AG09319 (cell line): ENCODE results near the gene RAB40B.

Experiments
- DNase-seq: peaks from one replicate; pipeline ENCODE4 v3.0.0-alpha.2; 2010; ENCODE audit warnings: low read depth; ENCODE audit errors: extremely low read depth
- TF ChIP-seq, protein P1 (sequence below): IDR thresholded peaks from 2 replicates; pipeline ENCODE4 v1.5.1; 2011; ENCODE audit warnings: low read depth, mild to moderate bottlenecking, inconsistent platforms, low read length, moderate library complexity

RAB40B gene

DNA sequence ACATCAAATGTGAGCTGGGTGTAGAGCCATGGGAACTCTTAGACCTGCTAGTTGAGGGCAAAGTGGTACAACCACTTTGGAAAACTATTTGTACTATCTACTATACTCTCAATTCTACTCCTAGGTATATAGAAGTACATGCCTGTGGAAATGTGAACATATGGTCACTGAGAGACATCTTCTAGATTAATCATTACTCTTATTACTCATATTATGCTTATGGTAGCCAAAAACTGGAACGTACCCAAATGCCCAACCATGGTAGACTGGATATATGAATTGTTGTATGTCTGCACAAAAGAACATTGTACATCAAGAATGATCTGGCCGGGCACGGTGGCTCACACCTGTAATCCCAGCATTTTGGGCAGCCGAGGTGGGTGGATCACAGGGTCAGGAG lies 53.0 kb downstream of the RAB40B start:
- no peak for DNase-seq
- TF ChIP-seq, protein P1, sequence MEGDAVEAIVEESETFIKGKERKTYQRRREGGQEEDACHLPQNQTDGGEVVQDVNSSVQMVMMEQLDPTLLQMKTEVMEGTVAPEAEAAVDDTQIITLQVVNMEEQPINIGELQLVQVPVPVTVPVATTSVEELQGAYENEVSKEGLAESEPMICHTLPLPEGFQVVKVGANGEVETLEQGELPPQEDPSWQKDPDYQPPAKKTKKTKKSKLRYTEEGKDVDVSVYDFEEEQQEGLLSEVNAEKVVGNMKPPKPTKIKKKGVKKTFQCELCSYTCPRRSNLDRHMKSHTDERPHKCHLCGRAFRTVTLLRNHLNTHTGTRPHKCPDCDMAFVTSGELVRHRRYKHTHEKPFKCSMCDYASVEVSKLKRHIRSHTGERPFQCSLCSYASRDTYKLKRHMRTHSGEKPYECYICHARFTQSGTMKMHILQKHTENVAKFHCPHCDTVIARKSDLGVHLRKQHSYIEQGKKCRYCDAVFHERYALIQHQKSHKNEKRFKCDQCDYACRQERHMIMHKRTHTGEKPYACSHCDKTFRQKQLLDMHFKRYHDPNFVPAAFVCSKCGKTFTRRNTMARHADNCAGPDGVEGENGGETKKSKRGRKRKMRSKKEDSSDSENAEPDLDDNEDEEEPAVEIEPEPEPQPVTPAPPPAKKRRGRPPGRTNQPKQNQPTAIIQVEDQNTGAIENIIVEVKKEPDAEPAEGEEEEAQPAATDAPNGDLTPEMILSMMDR: no peak

DNA sequence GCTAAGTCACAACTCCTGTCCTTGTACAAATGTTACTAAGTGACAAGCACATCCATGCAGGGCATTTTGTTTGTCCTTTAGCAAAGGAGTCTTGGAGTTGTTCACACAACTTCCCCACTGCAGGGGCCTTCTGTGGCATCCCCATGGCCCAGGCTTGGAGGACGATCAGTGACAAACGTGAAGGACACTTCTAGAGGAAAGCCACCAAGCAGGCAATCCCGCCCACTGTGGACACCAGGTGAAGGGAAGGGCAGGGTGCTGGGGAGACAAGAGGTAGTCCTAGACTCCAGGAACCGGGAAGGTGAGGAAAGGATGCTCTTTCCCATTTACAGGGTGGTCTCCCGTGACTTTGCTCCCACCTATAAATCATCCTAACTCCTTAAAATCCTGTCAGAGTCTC lies 54.4 kb downstream of the RAB40B start:
- no peak for DNase-seq
- TF ChIP-seq, protein P1: no peak

DNA sequence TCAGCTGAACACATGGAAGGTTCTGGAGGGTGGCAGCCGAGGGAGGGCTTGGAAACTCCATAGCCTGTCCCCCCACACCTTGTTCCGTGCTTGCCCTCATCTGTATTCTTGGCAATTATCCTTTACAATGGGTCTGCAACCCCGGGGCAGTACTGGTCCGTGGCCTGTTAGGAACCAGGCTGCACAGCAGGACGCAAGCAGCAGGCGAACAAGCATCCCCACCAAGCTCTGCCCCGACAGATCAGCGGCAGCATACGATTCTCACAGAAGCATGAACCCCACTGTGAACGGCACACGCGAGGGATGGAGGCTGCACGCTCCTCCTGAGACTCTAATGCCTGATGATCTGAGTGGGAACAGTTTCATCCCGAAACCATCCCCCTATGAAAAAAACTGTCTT lies 56.5 kb downstream of the RAB40B start:
- TF ChIP-seq, protein P1: no peak

DNA sequence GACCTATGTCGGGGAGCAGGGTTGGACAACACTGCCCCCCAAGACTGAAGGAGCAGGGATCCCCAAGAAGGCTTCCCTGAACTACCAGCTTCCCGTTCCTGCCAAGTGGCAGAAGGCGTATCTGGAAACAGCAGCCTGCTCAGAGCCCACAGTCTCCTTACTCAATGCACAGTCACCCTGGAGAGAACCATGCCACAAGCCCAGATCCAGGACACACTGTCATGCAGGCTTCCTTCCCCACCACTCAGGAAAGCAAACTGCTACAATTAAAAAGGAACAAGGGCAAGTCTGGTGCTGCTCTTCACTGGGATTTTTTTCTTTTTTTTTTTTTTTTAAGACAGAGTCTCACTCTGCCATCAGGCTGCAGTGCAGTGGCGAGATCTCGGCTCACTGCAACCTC lies 58.5 kb downstream of the RAB40B start:
- TF ChIP-seq, protein P1: no peak
- no peak for DNase-seq

More for the DNA sequence above, 56.5 kb downstream of the RAB40B start:
- DNase-seq: no peak

DNA sequence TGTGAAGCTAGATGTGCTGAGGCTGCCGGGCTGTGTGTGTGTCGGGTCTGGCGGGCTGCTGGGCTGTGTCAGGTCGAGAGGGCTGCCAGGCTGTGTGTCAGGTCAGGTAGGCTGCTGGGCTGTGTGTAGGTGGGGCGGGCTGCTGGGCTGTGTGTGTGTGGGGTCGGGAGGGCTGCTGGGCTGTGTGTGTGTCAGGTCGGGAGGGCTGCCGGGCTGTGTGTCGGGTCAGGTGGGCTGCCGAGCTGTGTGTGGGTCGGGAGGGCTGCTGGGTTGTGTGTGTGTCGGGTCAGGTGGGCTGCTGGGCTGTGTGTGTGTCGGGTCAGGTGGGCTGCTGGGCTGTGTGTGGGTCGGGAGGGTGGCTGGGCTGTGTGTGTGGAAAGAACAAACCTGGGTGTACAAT lies 58.9 kb downstream of the RAB40B start:
- TF ChIP-seq, protein P1: no peak

DNA sequence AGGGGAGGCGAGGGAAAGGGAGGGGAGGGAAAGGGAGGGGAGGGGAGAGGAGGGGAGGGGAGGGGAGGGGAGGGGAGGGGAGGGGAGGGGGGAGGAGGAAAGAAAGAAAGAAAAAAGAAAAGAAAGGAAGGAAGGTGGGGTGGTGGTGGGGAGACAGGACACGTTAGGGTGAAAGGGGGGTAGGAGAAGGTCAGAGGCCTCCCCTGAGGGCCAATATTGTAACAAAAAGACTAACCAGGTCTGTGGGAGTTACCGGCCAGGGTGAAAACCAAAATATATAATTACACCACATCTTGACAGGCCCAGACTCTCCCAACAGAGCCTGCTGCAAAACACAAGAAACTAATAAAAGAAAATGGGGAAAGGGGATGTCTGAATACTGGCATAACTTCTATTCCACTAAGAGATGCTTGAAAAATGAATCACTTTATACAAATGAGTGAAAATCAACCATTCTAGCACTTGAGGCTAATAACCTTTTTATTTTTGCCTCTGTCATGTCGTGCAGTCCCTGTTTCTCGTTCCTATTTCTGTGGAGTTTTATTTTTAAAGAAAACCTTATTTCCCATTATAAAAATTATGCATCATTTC lies 60.2 kb downstream of the RAB40B start:
- TF ChIP-seq, protein P1: no peak
- no peak for DNase-seq

More for the DNA sequence above, 58.9 kb downstream of the RAB40B start:
- no peak for DNase-seq

DNA sequence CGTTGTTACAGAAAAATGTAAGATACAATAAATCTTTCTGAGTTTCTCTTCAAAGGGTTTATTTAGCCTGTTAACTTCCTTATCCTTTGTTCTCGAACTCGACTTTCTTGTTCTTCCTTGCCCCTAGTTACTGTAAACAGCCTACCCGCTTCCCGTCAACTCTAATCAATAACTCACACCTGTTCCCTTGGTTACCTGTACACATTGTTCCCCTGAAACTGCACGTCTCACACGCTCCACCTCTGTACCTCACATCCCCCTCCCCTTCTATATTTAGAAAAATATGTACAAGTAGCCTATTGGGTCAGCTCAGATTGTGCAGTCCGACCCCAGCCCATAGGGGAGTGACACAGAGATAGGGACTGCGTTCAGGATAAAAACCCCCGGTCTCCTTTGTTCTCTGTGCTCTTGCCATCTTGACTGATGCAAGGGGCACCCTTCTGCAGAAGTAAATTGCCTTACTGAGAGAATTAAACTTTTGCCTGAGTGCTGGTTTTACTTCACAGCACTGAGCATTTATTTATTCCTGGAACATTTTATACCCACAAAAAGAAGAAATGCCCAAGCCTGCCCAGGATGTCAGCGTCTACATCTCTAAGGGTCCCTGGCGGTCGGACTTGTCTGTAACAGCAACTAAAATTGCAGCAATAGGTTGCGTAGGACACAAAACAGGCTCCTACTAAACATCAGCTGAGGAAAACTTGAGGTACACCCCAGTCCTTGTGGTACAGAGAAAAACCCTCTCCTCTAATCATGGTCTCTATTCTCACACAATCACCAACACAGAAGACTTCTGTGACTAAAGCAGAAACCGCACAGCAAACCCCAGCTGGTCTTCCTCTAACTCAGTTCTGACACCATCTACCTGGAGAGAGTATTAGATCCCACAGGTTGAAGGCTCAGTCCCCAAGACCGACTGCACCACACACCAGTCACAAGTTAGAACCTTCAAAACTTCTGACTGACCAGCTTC lies 61.6 kb downstream of the RAB40B start:
- TF ChIP-seq, protein P1: no peak
- no peak for DNase-seq
